ENCODE measurements around the gene PHACTR1. TPM values are rescaled to one million over a fixed set of nuclear protein-coding genes. Genes with fewer than 3 reads are reported as not detected.

The PHACTR1 gene
- total and polyA plus RNA-seq, 9 of the 15 experiments (the other 6 are each of a cell fraction or from before 2014, with no cell fraction given): 11.5 to 32.6 (median 22.0) TPM

- peak overlapping the region; percentile 26; the same call in 1 of the 2 replicates for H3K4me2 ChIP-seq (ENCODE audit: insufficient read depth, low read length)
- no peaks in the 10 kb centered on the region for H4K20me1 ChIP-seq (replicated peaks; ENCODE audit: control insufficient read depth, insufficient read depth, low read length)
- ATAC-seq (no peak), DNase-seq (ENCODE audit: extremely low read depth in 1 of 4, low spot score in 3 of 4) (no peak), FAIRE-seq (no peak)
- in situ Hi-C loops (cut with MboI): no loop called here
- H3K4me3 ChIP-seq: no peak overlapping the region
- 1% methylated on average over 24 of the region's 24 CpGs for WGBS (ENCODE audit: insufficient coverage, low coverage, missing lambda C conversion rate)
- intact Hi-C loops (cut with micrococcal nuclease): no loop called here
- no peaks in the 10 kb centered on the region for H3K36me3 ChIP-seq (ENCODE audit: control insufficient read depth, insufficient read depth, low read length)
- H3K9me3 ChIP-seq (replicated peaks; ENCODE audit: control insufficient read depth, insufficient read depth, low read depth, low read length): no peaks in the 10 kb centered on the region
- no peak overlapping the region; a peak in 1 of 4 replicates for H3K9ac ChIP-seq (ENCODE audit: insufficient read depth in 1 of 2, low read depth in 2 of 2, low read length in 2 of 2)
- no peak overlapping the region for H3K27ac ChIP-seq (ENCODE audit: extremely low read depth, low read depth, low read length)
- no peaks in the 10 kb centered on the region for H3K79me2 ChIP-seq (ENCODE audit: control insufficient read depth, insufficient read depth, low read length)
- H3K9me1 ChIP-seq (ENCODE audit: control insufficient read depth, insufficient read depth, low read length): no peaks in the 10 kb centered on the region
- ChIA-PET CTCF (ENCODE audit: low intra/inter-chr PET ratio) (no interaction called here), POLR2A (interaction anchor here (0.5 to 0.8 kb wide), 2 partner anchors 41 to 462 kb away, joined by 3 read pairs; no protein-coding TSS in a partner anchor)
- peaks cover 16 to 27% of the 10 kb centered on the region in 2 experiments for H3K27me3 ChIP-seq (ENCODE audit: control insufficient read depth in 2 of 2, insufficient read depth in 2 of 2, low read length in 2 of 2)
- no TSS peak for BruUV-seq (replicated peaks)
- TF ChIP-seq SNAPC5 (CRISPR knock-in tag; IDR thresholded peaks at IDR 0.05) (no peak), TGIF2 (CRISPR knock-in tag; IDR thresholded peaks at IDR 0.05) (no peak), SREBF2 (CRISPR knock-in tag; IDR thresholded peaks at IDR 0.05) (no peak), RAD21 (CRISPR knock-in tag; conservative IDR thresholded peaks at IDR 0.05 in 1 of 2, IDR thresholded peaks at IDR 0.05 in 1 of 2) (0 out of 4 replicates have a peak, but pooled peaks of 1 of the 2 experiments have one; percentile 3), TFAP4 (CRISPR knock-in tag; IDR thresholded peaks at IDR 0.05; ENCODE audit: borderline replicate concordance) (0 out of 2 replicates have a peak, but pooled peaks have one; percentile 13), EWSR1 (IDR thresholded peaks at IDR 0.05; ENCODE audit: borderline replicate concordance, low read depth, partially characterized antibody) (no peak), ZNF639 (CRISPR knock-in tag; conservative IDR thresholded peaks at IDR 0.05 in 1 of 2, IDR thresholded peaks at IDR 0.05 in 1 of 2) (no peak), EZH2 (IDR thresholded peaks at IDR 0.05; ENCODE audit: borderline replicate concordance, low read depth, low read length) (peak; percentile 93; the same call in 1 of the 2 replicates)
- H2AFZ ChIP-seq (ENCODE audit: low read depth, low read length): no peak overlapping the region
- no peaks in the 10 kb centered on the region for H3K4me1 ChIP-seq (replicated peaks in 1 of 2; ENCODE audit: control insufficient read depth in 2 of 2, insufficient read depth in 2 of 2, low read length in 2 of 2)
These were observed 240.9 kb downstream of the PHACTR1 start for GRCh38 chr6:12957321-12958051.
